Tibial nerve (tissue), 4 donors: ENCODE measurements around the gene CHRDL2. TPM values are rescaled to one million over a fixed set of nuclear protein-coding genes. Genes with fewer than 3 reads are reported as not detected.
A peak's percentile ranks its signal among the peaks of the same experiment; 100 is the strongest.

Experiments
- DNase-seq, 2 donors: peaks; one replicate each; pipeline ENCODE4 v3.0.0-alpha.2; 2019; ENCODE audit warnings: low spot score in 2 of 2
- H3K27ac ChIP-seq, 4 donors: fragments of 200-600 bp; sonication (generic) in 3 of 4; one replicate each; pipeline ENCODE4 v1.5.1; 2017 to 2019; ENCODE audit warnings: mild to moderate bottlenecking in 1 of 4
- H3K27me3 ChIP-seq, 2 donors: fragments of 200-600 bp; sonication (generic) in 1 of 2; one replicate each; pipeline versions ENCODE4 v1.5.1 to v1.6.0; 2017 to 2019
- H3K36me3 ChIP-seq, 3 donors: fragments of 200-600 bp; sonication (generic); one replicate each; pipeline ENCODE4 v1.5.1; 2018 to 2019
- H3K4me1 ChIP-seq, 4 donors: fragments of 200-600 bp; sonication (generic) in 3 of 4; one replicate each; pipeline ENCODE4 v1.5.1; 2017 to 2019
- H3K4me3 ChIP-seq, 4 donors: fragments of 200-600 bp; sonication (generic) in 3 of 4; one replicate each; pipeline ENCODE4 v1.5.1; 2017 to 2019; ENCODE audit warnings: mild to moderate bottlenecking in 1 of 4, moderate library complexity in 1 of 4
- H3K9me3 ChIP-seq, 4 donors: fragments of 200-600 bp; sonication (generic) in 3 of 4; one replicate each; pipeline ENCODE4 v1.5.1; 2017 to 2019
- CTCF ChIP-seq, 5 experiments: fragments of 200-600 bp in 3 of 5; fragments of 450-650 bp in 2 of 5; sonication (generic) in 3 of 5; IDR thresholded peaks; one replicate each; pipeline ENCODE4 v1.5.1; 2016 to 2019; ENCODE audit warnings: antibody characterized with exemption in 5 of 5, mild to moderate bottlenecking in 3 of 5, moderate library complexity in 2 of 5
- EP300 ChIP-seq, 2 donors: sonication (generic); formaldehyde crosslinking; IDR thresholded peaks; one replicate each; pipeline ENCODE4 v1.6.1; 2017; ENCODE audit warnings: antibody characterized with exemption in 2 of 2, mild to moderate bottlenecking in 1 of 2
- POLR2A ChIP-seq, 2 donors: fragments of 450-650 bp; IDR thresholded peaks; one replicate each; pipeline ENCODE4 v1.6.1; 2017; ENCODE audit warnings: antibody characterized with exemption in 2 of 2, mild to moderate bottlenecking in 2 of 2, moderate library complexity in 2 of 2
- WGBS, 2 donors: methylation state at CpG; one replicate each; pipeline ENCODE4 v1.1.5; 2018; 5-methylcytosine and 5-hydroxymethylcytosine counted together
- total RNA-seq, 4 donors: library from RNA; depleted of rRNA; stranded (reverse); fragments of >200 nt; gene quantifications; one replicate each; pipeline ENCODE4 v1.1.0, GENCODE V29; 2016

CHRDL2 gene
- total RNA-seq, 4 donors from 2014 or later: not detected

DNA sequence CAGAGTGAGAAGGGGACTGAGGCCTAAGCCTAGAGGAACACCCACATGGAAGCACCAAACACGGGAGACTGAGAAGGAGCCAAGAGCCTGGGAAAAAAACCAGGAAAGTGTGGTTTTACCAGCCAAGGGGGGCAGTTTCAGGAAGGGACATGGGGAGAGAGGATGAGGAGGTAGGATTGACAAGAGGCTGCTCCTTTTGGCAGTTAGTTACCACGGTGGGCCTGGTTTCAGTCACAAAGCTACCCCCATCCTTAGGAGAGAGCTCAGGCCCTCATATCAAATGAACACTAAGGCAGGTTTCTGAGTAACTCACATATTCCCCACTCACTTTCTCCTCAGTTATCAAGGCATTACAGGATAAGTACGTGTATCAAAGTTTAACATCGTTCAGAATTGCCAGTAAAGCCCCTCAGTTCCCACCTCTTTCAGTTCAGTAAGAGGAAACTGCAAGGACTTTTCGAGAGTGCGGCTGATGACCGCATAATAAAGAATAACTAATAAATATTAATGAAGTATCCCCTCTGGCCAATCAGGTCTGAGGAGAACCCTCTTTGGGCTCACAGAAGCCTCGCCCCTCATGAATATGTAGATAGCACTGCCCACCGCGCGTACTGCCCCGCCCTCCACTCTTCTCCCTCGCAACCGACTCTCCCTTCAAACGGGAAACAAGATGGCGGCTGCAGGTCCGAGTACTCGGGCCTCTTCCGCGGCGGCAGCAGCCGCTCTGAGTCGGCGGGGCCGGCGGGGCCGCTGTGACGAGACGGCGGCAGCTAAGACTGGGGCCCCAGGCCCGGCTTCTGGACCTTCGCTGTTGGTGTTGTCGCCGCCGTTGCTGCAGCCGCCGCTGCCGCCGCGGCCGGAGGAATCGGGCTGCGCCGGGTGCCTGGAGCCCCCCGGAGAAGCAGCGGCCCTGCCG lies 17.2 kb upstream of the CHRDL2 start, which contains the start of gene RNF169:
Gene RNF169, plus strand, starts transcription at position 639 of the 916 bp plus-strand sequence. Its CDS starts 32 bp downstream, at position 671.
- peak within 1 kb of the TSS; percentile 90 to 98 (median 96) for H3K27ac ChIP-seq
- no peaks in the 10 kb centered on the region for H3K9me3 ChIP-seq
- H3K27me3 ChIP-seq: no peaks in the 10 kb centered on the region
- 1 to 2% methylated on average over 21 to 36 of the region's 47 CpGs for WGBS, 2 donors
- H3K4me1 ChIP-seq: peaks cover 0 to 41% (median 16%) of the 10 kb centered on the region in 4 donors
- H3K4me3 ChIP-seq: peak within 1 kb of the TSS; percentile 82 to 99 (median 91)
- TF ChIP-seq POLR2A (IDR thresholded peaks at IDR 0.05) (peak; percentile 53 to 80), EP300 (IDR thresholded peaks at IDR 0.05) (peak in 1 of 2 donors; percentile 90), CTCF (IDR thresholded peaks at IDR 0.05) (peak in 1 of 5 experiments; percentile 21)
- H3K36me3 ChIP-seq: no peaks in the 10 kb centered on the region
- DNase-seq: peak; percentile 93 to 94

DNA sequence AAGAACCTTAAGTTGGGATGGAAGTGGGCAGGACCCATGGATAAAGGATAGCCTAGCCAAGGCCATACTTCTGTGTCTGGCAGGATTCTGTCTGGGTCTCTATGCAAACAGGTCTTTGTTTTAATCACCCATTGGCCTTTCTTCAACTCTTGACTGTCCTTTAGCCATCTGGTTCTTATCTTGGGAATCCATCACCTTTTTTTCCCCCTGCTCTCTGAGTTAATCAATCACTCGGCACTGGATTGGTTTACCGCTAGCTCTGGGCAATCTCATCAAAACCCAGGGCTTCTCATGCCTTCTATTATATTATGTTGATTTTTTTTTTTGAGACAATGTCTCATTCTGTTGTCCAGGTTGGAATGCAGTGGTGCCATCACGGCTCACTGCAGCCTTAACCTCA lies 15.6 kb upstream of the CHRDL2 start:
- 91 to 97% methylated on average over 3 of the region's 3 CpGs for WGBS, 2 donors
- TF ChIP-seq CTCF (IDR thresholded peaks at IDR 0.05): no peak
- no peak for TF ChIP-seq EP300 (IDR thresholded peaks at IDR 0.05)
- TF ChIP-seq POLR2A (IDR thresholded peaks at IDR 0.05): no peak

GRCh38 chr11:74744277-74744676 lies 13.1 kb upstream of the CHRDL2 start:
- TF ChIP-seq POLR2A (IDR thresholded peaks at IDR 0.05) (no peak), CTCF (IDR thresholded peaks at IDR 0.05) (no peak), EP300 (IDR thresholded peaks at IDR 0.05) (no peak)
- no peak overlapping the region for H3K4me3 ChIP-seq
- H3K27me3 ChIP-seq: no peaks in the 10 kb centered on the region
- DNase-seq: no peak
- no peaks in the 10 kb centered on the region for H3K9me3 ChIP-seq
- WGBS, 2 donors: 58 to 59% methylated on average over 4 of the region's 4 CpGs
- no peak overlapping the region for H3K27ac ChIP-seq
- H3K36me3 ChIP-seq: no peaks in the 10 kb centered on the region
- peaks cover 0 to 18% (median 10%) of the 10 kb centered on the region in 4 donors for H3K4me1 ChIP-seq

More for the DNA sequence above, 15.6 kb upstream of the CHRDL2 start:
- Histone ChIP-seq H3K4me1 (peaks cover 0 to 33% (median 12%) of the 10 kb centered on the region in 4 donors), H3K36me3 (no peaks in the 10 kb centered on the region), H3K9me3 (no peaks in the 10 kb centered on the region), H3K27ac (peak overlapping the region in 1 of 4 donors; percentile 98), H3K4me3 (no peak overlapping the region), H3K27me3 (no peaks in the 10 kb centered on the region)
- DNase-seq: no peak

DNA sequence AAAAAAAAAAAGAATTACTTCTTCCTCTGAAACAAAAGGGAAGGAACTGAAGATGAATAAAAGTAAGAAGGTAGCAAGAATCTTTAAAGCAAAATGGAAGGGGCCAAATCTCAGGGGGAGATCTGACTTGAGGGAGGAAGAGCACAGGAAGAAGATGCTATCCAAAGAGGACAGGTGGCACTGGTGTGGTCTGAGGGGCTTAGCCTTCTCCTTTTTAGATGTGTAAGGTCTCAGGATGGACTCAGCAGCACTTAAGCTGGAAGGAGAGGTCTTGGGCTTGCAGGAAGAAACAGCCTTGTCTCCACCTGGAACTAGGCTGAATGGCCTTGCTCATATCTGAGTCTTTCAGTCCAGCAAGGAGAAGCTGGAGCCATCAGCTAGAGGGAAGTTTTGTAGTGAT lies 12.4 kb upstream of the CHRDL2 start:
- peaks cover 0 to 18% (median 10%) of the 10 kb centered on the region in 4 donors for H3K4me1 ChIP-seq
- DNase-seq: no peak
- H3K4me3 ChIP-seq: no peak overlapping the region
- H3K36me3 ChIP-seq: no peaks in the 10 kb centered on the region
- no peaks in the 10 kb centered on the region for H3K27me3 ChIP-seq
- no peak overlapping the region for H3K27ac ChIP-seq
- no peaks in the 10 kb centered on the region for H3K9me3 ChIP-seq
- no peak for TF ChIP-seq CTCF (IDR thresholded peaks at IDR 0.05)
- no peak for TF ChIP-seq POLR2A (IDR thresholded peaks at IDR 0.05)
- no peak for TF ChIP-seq EP300 (IDR thresholded peaks at IDR 0.05)

- H3K4me1 ChIP-seq: peaks cover 0 to 7% (median 0%) of the 10 kb centered on the region in 4 donors
- no peaks in the 10 kb centered on the region for H3K9me3 ChIP-seq
- no peaks in the 10 kb centered on the region for H3K36me3 ChIP-seq
- H3K27me3 ChIP-seq: no peaks in the 10 kb centered on the region
- H3K4me3 ChIP-seq: no peak overlapping the region
- no peak for DNase-seq
- 91% methylated on average over 4 of the region's 4 CpGs for WGBS, 2 donors
- TF ChIP-seq POLR2A (IDR thresholded peaks at IDR 0.05): no peak
- no peak for TF ChIP-seq EP300 (IDR thresholded peaks at IDR 0.05)
- no peak for TF ChIP-seq CTCF (IDR thresholded peaks at IDR 0.05)
- no peak overlapping the region for H3K27ac ChIP-seq
Measured at GRCh38 chr11:74742070-74742469, 10.8 kb upstream of the CHRDL2 start.
